MV-4-11 (cell line): Measurements from ENCODE around the gene GREM2.

Experiments
- DNase-seq: peaks from one replicate; lab custom pipeline; 2025; lab: John Stamatoyannopoulos, UW

GREM2 gene

DNA sequence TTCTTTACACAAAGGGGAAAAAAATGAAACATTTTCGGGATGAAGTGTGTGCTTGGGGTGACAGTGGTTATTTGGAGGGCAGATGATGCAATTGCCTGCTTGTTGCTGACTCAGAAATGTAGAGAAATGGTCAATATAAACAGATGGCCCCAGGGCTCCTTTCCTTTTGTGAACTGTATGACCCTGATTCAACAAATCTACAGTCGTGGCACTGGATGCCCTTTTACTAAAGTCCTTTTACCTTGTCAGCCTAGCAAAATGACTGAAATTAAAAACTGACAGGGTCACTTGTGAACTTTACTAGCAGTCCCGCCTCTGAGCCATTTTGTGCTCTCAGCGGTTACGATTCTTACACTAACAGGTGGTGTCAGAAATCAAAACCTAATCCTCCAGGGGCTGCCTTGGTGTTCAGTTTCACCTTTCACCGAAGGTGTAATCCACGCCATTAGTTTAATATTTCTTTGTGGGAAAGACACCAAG is 49.8 kb downstream of the GREM2 start:
- DNase-seq = peak; percentile 38

GRCh38 chr1:240559781-240560180 is 52.2 kb downstream of the GREM2 start:
- DNase-seq = no peak

DNA sequence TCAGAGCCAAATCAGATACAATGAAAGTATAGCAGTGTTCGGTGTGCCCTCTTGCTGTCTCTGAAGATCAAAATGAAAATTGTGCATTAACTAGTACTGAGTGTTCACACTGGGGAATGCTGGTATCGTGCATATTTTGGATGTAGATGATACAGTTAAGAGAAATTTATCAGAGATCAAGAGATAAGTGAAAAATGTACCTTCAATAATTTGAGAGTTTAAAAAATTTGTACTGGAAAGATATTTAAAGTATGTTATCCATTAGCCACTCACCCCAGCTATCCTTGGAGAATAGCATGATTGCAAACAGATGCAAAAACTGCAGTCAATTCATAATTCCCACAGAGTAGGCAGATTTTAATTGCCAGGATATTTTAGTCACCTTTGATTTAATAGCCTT is 56.4 kb downstream of the GREM2 start:
- no peak for DNase-seq

DNA sequence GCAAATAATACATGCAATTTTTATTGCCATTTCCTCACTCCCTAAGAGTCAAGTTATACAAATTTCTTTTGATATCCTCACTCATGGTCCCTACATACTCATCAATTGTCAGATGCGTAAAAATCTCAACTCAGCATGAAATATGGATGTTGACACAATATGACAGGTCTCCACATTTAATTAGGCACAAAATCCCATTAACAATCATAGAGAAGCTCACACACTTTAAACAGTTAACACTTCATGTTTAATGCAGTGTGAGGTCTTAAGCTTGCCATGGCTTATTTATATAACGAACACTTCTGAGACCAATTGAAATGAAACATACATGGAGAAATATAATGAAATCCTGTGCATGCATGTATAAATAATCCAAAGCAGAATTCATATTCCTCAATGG is 58.6 kb downstream of the GREM2 start:
- DNase-seq = no peak

- no peak for DNase-seq
Measured at GRCh38 chr1:240539769-240540414, 72.1 kb downstream of the GREM2 start.

DNA sequence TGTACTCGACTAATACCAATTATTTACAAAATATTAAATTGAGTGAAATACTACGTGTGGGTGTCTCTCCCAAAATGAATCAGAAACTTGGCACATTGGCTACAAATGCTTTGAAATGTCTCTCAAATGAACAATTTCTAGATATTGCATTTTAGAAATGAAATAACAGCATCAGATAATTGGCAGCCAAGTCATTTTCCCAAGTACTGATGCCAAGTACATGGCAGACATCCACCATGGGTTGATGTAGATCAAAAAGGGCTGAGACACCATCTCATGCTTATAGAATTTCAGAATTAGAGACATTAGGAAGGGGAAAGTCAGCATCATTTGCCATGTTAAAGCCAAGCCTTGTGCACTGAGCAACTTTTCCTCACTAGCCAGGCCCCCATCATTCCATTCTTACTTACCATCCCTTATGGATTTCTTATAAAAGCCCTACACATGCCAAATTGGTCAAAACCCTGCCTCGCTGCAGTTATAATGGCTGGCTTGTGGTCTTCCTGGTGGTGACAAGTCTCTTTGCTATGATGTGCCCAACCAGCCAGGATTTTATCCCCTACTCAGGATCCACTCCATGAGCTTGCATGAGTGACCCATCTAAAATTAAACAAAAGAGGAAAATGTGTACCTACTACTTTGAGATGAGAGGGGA is 73.1 kb downstream of the GREM2 start:
- no peak for DNase-seq

DNA sequence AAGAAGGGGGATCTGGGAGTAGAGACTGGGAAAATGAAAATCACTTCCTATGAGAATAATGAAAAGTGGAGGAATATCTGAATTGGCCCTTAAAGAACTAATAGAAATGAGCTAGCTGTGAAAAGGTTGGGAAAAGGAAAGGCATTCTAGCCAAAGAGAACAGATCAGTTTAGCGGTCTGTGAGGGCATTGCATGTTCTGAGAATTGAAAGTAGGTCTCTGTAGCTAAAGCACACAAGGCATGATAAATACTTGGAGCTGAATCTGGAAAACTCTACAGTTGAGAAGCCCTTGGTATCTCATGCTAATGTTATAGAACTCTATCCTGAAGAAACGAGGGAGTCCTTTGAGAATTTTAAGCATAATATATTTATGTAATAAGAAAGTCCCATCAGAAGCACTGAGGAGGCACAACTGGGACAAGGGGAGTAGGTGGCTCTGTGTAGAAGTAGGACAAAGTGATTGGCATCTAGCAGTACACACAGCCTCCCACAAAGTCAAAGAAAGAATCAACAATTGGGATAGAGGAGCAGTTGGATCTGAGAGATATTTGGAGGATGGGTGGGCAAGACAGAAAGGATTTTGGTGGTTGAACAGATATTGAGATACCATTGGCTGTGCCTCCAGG is 78.7 kb downstream of the GREM2 start:
- no peak for DNase-seq

DNA sequence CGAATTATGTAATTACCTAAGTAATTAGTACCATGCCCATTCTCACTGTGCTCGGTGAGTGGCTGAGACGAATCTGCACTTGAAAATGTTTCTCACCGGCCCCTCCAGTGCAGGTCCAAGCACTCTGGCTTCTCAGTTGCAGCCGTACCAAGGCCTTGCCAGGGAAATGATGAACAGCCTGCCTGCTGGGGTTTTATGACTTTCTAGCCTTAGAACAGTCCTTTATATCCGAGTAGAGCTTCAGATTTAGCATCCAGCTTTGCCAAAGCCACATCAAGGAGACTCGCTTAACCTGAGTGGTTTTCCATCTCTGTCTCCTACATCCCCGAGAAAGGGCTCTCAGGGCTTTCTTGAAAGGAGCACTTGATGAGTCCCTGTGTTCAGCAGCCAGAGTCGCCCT is 83.4 kb downstream of the GREM2 start:
- DNase-seq = no peak

DNA sequence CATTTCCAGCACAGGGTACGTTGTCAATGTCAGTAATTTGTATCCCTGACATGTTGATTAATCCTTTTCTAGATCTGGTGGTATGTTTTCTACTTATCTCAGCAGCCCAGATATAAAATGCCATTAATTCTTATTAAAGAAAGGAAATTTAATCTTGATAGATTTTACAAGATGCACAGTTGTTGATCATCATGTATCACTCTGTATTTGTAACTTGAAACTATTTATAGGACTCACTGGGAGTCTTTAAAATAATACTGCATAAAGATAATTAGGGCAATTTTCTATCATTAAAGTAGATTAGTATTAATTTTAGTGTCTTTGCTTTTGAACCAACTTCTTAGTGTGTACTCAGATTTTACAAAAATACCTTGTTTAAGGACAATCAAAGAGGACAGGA is 84.9 kb downstream of the GREM2 start:
- DNase-seq = no peak

DNA sequence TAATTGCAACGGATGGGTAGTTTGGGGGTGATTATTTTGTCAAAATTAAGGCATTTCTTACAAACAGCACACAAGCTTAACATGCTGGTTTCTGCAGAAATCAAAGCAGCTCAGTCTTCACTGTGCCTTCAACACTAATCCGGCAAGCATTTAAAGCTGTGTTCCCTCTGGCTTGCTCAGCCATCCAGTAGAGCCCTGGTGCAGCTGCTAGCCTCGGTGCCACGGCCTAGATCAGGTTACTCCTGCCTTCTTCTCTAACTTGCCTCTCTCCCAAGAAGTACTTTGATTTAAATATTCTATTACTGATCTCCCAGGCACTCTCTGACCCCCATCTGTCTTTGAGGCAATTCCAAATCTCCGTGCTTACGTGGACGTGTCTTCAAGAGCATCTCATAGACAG is 85.6 kb downstream of the GREM2 start:
- no peak for DNase-seq

GRCh38 chr1:240524356-240525069 is 87.4 kb downstream of the GREM2 start:
- DNase-seq = no peak

- no peak for DNase-seq
Measured at GRCh38 chr1:240522122-240522822, 89.7 kb downstream of the GREM2 start.

DNA sequence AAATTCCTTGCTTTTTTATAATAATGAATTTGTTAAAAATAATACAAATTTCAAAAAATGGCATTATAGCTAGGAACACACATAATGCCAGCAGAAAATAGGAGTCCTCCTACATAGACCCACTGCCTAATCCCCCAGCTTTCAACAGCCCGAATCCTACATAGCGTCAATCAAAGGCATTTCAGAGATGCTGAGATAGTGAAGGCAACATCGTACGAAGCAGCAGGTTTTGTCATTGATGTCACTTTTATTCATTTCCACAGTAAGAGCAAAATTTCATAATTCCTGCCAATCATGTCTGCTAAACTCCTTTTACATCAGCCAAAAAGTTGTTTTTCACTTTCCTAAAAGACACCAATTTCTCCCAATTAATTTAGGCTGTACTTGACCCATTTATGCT is 94.1 kb downstream of the GREM2 start:
- no peak for DNase-seq

DNA sequence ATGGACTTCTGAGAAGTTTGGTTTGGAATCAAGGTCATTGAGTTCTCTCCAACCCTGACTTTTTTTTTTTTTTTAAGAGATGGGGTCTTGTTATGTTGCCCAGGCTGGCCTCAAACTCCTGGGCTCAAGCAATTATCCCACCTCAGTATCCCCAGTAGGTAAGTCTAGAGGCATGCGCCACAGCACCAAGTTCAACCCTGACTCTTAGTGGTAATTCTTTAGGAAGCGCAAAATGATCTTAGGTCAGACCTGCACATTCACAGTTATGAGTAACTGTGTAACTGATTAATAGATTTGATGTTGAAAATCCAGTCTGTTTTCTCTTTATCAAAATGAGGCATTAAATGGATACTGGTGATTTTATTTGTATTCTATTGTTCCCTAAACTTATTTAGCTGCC is 95.9 kb downstream of the GREM2 start:
- no peak for DNase-seq

- no peak for DNase-seq
Measured at GRCh38 chr1:240515505-240515904, 96.5 kb downstream of the GREM2 start.

DNA sequence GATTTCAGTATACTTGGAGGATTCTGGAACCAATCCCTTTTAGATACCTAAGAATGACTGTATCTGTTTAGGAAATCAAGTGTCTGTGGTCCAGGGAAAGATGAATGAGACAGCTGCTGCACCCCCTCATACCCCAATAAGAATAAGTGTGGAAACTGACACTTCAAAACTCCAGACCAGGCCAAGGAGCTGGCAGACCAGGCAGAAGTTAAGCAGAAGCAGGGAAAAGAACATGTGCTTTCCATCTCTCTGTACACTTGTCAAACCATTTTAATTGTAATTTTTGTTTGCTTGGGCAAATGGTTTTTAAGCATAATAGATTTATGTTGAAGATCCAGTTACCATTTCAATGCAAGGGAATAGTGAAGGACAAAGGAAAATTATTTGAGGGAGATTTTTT is 100.2 kb downstream of the GREM2 start:
- DNase-seq = no peak

DNA sequence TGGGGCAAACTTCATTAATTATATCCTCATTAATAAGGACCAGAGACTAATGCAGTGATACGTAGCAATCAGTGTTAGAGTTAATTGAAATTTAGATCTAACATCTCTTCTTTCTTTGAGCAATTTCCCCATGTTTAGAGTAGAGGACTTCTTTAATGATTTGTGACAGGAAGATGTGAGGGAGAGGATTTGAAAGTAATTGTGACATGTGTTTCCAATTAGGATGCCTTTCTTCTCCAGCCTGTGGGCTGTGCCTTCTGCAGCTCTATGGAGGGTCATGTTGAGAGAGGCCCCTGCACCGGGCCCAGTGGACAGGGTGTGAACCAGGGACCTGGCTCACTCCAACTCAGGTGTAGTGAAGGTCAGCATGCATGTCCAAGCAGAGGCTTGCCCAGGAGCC is 103.0 kb downstream of the GREM2 start:
- no peak for DNase-seq

DNA sequence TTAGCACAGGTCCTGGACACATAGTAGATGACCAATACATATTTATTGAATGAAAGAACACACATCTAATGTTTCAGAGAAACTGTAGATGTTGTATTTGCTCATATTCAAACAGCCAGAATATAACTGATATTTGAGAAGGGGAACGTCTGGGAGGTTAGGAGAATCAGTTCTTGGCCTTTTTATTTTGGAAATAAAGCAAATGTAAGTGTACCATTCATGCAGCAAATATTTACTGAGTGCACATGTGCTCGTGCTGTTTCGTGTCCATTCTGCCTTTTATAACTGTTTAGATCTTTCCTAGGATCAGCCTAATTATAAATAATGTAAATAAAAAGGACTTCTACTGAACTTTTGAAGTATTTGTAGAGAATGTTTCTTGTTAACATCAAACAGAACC is 103.8 kb downstream of the GREM2 start:
- no peak for DNase-seq

GRCh38 chr1:240506176-240506575 is 105.8 kb downstream of the GREM2 start:
- DNase-seq = no peak

GRCh38 chr1:240503558-240503957 is 108.4 kb downstream of the GREM2 start:
- no peak for DNase-seq

DNA sequence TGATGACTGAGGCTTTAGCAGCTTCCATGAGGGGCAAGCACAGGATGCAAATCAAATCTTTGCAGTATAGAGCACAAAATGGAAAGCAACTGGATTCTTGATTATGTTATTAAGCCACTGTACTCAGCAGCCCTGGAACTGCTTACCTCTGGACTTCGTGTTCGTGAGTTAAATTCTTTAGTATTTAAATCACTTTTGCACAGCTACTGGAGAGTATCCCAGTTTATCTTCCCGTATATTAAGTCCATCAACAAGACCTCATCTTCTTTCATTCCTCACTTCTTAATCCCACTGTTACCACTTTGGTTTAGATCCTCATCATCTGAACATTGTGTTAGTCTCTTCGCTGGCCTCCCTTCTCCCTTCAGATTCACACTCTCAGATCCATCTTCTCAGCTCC is 108.9 kb downstream of the GREM2 start:
- DNase-seq = no peak

DNA sequence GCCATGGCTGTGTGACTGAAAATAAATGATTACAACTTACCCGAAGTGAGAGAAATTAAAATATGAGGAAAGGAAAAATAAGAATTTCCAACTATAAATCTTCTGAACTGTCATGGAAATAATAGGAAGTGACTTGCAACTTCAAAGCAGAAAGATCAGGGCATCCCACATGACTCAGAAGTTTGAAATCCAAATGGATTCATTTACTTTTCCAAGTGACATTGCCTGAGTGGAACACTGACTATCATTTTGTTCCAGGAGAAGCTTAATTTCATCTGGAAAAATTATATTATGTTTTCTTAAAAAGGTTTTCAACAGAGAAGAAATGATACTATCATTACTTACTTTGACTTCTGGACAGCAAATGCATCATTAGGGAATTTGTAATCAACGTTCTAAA is 110.8 kb downstream of the GREM2 start:
- DNase-seq = no peak
